H1 (cell line): Measurements from ENCODE around the gene FNDC5. TPM values are rescaled to one million over a fixed set of nuclear protein-coding genes. Genes with fewer than 3 reads are reported as not detected.

Source experiments
- CTBP2 ChIP-seq: IDR thresholded peaks from 2 replicates; pipeline ENCODE4 v1.7.0; 2011; ENCODE audit warnings: borderline replicate concordance, mild to moderate bottlenecking, moderate library complexity, mixed read lengths, low read length; ENCODE audit not compliant: insufficient read depth, insufficient read length
- EZH2 ChIP-seq: fragments of 200-600 bp; sonication (generic); IDR thresholded peaks from 2 replicates; pipeline ENCODE4 v1.7.1; 2012; ENCODE audit warnings: low read depth, mild to moderate bottlenecking, moderate library complexity, low read length, inconsistent platforms; ENCODE audit not compliant: severe bottlenecking
- TCF12 ChIP-seq: IDR thresholded peaks from 2 replicates; pipeline ENCODE4 v1.6.1; 2011; ENCODE audit warnings: low read depth, mild to moderate bottlenecking, low read length
- polyA plus RNA-seq, 7 experiments: library from polyadenylated mRNA; depleted of rRNA in 3 of 7; stranded (reverse) in 5 of 7; unstranded in 2 of 7; fragments of >200 nt in 5 of 7; fragments of 200-250 nt in 2 of 7; gene quantifications; 1 replicate in 5 of 7; 2 replicates in 1 of 7; 4 replicates in 1 of 7; pipeline versions ENCODE4 v1.2.1 to v1.2.3, GENCODE V29; 2011 to 2013; ENCODE audit warnings: missing spikeins in 2 of 7, mixed read lengths in 2 of 7
- total RNA-seq: library from RNA; stranded (reverse); fragmentation: NEBNext Ultra II Directional; extraction: Animal tissue kit (Norgen Biotek cat#: 25700); gene quantifications from 2 replicates; pipeline ENCODE4 v1.2.1, GENCODE V29; 2021

The FNDC5 gene
- total and polyA plus RNA-seq, 2 of the 8 experiments (the other 6 are each of a cell fraction or from before 2014, with no cell fraction given), result 1.8 to 2.0 TPM

- no peak for TF ChIP-seq CTBP2
- TF ChIP-seq EZH2, result no peak
- no peak for TF ChIP-seq TCF12
Observed at GRCh38 chr1:32897082-32898049, 26.7 kb upstream of the FNDC5 start (continued).
